ENCODE data around the gene CSGALNACT2. TPM values are rescaled to one million over a fixed set of nuclear protein-coding genes. Genes with fewer than 3 reads are reported as not detected.

The CSGALNACT2 gene
- total and polyA plus RNA-seq, 7 donors: 10.2 to 33.1 (median 18.9) TPM

DNA sequence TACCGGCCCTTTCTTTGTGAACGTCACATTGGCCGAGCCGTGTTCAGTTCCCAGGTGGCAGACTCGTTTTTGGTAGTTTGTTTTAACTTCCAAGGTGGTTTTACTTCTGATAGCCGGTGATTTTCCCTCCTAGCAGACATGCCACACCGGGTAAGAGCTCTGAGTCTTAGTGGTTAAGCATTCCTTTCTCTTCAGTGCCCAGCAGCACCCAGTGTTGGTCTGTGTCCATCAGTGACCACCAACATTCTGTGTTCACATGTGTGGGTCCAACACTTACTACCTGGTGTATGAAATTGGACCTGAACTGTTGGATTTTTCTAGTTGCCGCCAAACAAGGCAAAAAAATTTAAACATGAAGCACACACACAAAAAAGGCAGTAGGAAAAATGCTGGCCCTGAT, 9.9 kb upstream of the CSGALNACT2 start:
- 78 to 81% (median 78%) methylated on average over 8 of the region's 8 CpGs for WGBS, 3 donors
- TF ChIP-seq, protein P1, sequence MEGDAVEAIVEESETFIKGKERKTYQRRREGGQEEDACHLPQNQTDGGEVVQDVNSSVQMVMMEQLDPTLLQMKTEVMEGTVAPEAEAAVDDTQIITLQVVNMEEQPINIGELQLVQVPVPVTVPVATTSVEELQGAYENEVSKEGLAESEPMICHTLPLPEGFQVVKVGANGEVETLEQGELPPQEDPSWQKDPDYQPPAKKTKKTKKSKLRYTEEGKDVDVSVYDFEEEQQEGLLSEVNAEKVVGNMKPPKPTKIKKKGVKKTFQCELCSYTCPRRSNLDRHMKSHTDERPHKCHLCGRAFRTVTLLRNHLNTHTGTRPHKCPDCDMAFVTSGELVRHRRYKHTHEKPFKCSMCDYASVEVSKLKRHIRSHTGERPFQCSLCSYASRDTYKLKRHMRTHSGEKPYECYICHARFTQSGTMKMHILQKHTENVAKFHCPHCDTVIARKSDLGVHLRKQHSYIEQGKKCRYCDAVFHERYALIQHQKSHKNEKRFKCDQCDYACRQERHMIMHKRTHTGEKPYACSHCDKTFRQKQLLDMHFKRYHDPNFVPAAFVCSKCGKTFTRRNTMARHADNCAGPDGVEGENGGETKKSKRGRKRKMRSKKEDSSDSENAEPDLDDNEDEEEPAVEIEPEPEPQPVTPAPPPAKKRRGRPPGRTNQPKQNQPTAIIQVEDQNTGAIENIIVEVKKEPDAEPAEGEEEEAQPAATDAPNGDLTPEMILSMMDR (IDR thresholded peaks at IDR 0.05): no peak
- Histone ChIP-seq H3K9me3 (no peaks in the 10 kb centered on the region), H3K36me3 (ENCODE audit: insufficient read depth in 1 of 2, low read depth in 1 of 2) (no peaks in the 10 kb centered on the region), H3K4me1 (peaks cover 4% of the 10 kb centered on the region), H3K27ac (no peak overlapping the region), H3K27me3 (ENCODE audit: insufficient read depth in 3 of 3, low read length in 2 of 3) (no peaks in the 10 kb centered on the region), H3K4me3 (no peak overlapping the region)
- ATAC-seq (no peak), DNase-seq (no peak)
- intact Hi-C loops (cut with DNase I): no loop called here

DNA sequence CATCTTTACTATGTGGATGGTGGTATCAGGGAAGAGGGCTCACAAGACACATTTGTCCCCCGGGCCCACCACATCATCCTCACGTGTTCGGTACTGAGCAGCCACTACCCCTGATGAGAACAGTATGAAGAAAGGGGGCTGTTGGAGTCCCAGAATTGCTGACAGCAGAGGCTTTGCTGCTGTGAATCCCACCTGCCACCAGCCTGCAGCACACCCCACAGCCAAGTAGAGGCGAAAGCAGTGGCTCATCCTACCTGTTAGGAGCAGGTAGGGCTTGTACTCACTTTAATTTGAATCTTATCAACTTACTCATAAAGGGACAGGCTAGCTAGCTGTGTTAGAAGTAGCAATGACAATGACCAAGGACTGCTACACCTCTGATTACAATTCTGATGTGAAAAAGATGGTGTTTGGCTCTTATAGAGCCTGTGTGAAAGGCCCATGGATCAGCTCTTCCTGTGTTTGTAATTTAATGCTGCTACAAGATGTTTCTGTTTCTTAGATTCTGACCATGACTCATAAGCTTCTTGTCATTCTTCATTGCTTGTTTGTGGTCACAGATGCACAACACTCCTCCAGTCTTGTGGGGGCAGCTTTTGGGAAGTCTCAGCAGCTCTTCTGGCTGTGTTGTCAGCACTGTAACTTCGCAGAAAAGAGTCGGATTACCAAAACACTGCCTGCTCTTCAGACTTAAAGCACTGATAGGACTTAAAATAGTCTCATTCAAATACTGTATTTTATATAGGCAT, 9.1 kb upstream of the CSGALNACT2 start:
- no peak overlapping the region for H3K4me3 ChIP-seq
- H3K27me3 ChIP-seq (ENCODE audit: insufficient read depth in 3 of 3, low read length in 2 of 3): no peaks in the 10 kb centered on the region
- no peaks in the 10 kb centered on the region for H3K36me3 ChIP-seq (ENCODE audit: insufficient read depth in 1 of 2, low read depth in 1 of 2)
- peak overlapping the region; percentile 41 for H3K27ac ChIP-seq
- intact Hi-C loops (cut with DNase I): no loop called here
- 67 to 78% (median 68%) methylated on average over 6 of the region's 6 CpGs for whole genome bisulfite sequencing, 3 donors
- TF ChIP-seq, protein P1 (IDR thresholded peaks at IDR 0.05): no peak
- H3K9me3 ChIP-seq: no peaks in the 10 kb centered on the region
- H3K4me1 ChIP-seq: peaks cover 4% of the 10 kb centered on the region
- ATAC-seq (peak in 3 of 4 donors; percentile 37 to 69 (median 69)), DNase-seq (no peak)

DNA sequence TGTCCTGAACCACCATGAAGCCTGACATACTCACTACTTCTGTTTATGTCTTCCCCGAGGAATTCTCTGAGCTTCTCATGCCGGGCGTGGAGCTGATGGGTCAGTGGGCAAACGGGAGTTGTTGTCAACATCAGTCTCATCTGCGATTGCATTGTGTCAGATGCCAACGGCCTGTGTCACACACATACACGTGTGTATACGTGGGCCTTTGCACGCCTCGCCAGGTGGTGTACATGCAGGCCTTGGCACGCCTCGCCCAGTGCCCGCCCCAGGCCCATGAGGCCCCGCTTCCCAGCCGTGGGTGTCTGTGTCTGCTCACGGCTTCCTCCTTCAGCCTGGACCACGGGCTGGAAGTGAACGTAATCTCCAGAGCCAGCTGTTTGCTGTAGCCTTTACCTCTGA, 7.5 kb upstream of the CSGALNACT2 start:
- peak in 1 of 2 donors; percentile 27 for DNase-seq
- 66 to 75% (median 71%) methylated on average over 18 of the region's 18 CpGs for WGBS, 3 donors
- no peak for ATAC-seq
- TF ChIP-seq, protein P1 (IDR thresholded peaks at IDR 0.05): no peak
- Histone ChIP-seq H3K27me3 (ENCODE audit: insufficient read depth in 3 of 3, low read length in 2 of 3) (no peaks in the 10 kb centered on the region), H3K27ac (no peak overlapping the region), H3K36me3 (ENCODE audit: insufficient read depth in 1 of 2, low read depth in 1 of 2) (no peaks in the 10 kb centered on the region), H3K4me1 (peaks cover 4% of the 10 kb centered on the region), H3K4me3 (no peak overlapping the region), H3K9me3 (no peaks in the 10 kb centered on the region)
- intact Hi-C loops (cut with DNase I): no loop called here

DNA sequence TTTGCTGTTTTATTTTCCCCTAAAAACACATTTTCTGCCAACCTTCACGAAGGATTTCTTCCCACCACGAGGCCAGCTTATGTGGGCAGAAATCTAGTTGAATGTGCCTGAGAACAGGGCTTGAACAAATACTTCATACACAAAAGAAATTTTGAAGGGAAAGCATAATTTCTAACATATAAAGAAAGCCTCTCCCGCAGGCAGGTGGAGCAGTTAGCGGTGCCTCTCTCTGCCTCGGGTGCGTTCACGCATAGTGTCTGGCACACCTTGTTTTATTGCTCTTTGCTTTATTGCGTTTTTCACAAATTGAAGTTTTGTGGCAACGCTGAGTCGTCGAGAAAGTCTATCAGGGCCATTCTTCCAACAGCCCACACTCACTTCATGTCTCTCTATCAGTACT, 7.0 kb upstream of the CSGALNACT2 start:
- TF ChIP-seq, protein P1 (IDR thresholded peaks at IDR 0.05): no peak
- DNase-seq: no peak
- H3K4me1 ChIP-seq: peaks cover 4% of the 10 kb centered on the region
- H3K4me3 ChIP-seq: no peak overlapping the region
- intact Hi-C loops (cut with DNase I): no loop called here
- no peak for ATAC-seq
- no peaks in the 10 kb centered on the region for H3K36me3 ChIP-seq (ENCODE audit: insufficient read depth in 1 of 2, low read depth in 1 of 2)
- no peaks in the 10 kb centered on the region for H3K27me3 ChIP-seq (ENCODE audit: insufficient read depth in 3 of 3, low read length in 2 of 3)
- WGBS, 3 donors: 77 to 82% (median 79%) methylated on average over 11 of the region's 11 CpGs
- no peaks in the 10 kb centered on the region for H3K9me3 ChIP-seq
- H3K27ac ChIP-seq: no peak overlapping the region

DNA sequence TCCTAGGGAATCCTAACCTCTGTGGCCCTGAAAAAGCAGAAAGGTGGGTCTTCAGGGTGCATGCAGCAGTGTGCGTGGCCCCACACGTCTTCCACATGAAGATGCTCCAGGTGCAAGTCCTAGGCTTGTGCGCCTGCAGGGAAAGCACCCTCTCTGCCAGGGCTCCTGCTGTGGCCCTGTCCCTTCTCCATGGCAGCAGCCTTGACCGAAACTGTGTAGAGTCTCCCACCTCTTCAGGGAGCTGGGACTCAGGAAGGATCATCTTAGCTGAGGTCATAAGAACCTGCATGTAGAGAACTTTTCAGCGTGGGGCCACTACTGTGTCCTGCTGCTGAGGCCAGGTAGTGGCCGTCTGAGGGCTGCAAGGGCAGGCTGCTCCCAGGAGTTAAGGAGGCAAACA, 6.3 kb upstream of the CSGALNACT2 start:
- DNase-seq (no peak), ATAC-seq (no peak)
- TF ChIP-seq, protein P1 (IDR thresholded peaks at IDR 0.05): no peak
- WGBS, 3 donors: 80 to 91% (median 81%) methylated on average over 6 of the region's 6 CpGs
- Histone ChIP-seq H3K4me1 (peaks cover 4% of the 10 kb centered on the region), H3K4me3 (no peak overlapping the region), H3K27me3 (ENCODE audit: insufficient read depth in 3 of 3, low read length in 2 of 3) (no peaks in the 10 kb centered on the region), H3K36me3 (ENCODE audit: insufficient read depth in 1 of 2, low read depth in 1 of 2) (no peaks in the 10 kb centered on the region), H3K27ac (no peak overlapping the region), H3K9me3 (no peaks in the 10 kb centered on the region)
- intact Hi-C loops (cut with DNase I): no loop called here

Measured in psoas muscle (tissue), 8 donors.